ENCODE results near the gene RASA3.

- TF ChIP-seq ZNF274 (IDR thresholded peaks at IDR 0.05; ENCODE audit: borderline replicate concordance, low read depth, low read length) (no peak), NR2C2 (CRISPR knock-in tag; IDR thresholded peaks at IDR 0.05) (no peak), NR2C2 (tag; IDR thresholded peaks at IDR 0.05) (no peak), CTCF (IDR thresholded peaks at IDR 0.05 in 2 of 3, conservative IDR thresholded peaks at IDR 0.05 in 1 of 3; ENCODE audit: insufficient read depth in 2 of 3, low read depth in 1 of 3, low read length in 3 of 3) (no peak), RFX7 (CRISPR knock-in tag; IDR thresholded peaks at IDR 0.05) (no peak), SIN3A (IDR thresholded peaks at IDR 0.05; ENCODE audit: borderline replicate concordance in 2 of 2, control insufficient read depth in 1 of 2, low read depth in 2 of 2, low read length in 2 of 2) (no peak)
Observed at GRCh38 chr13:114015111-114015968, 117.1 kb downstream of the RASA3 start.

Measured in K562 (cell line).